Stimulated activated CD4-positive, alpha-beta T cell treated with anti-CD3 and anti-CD28 coated beads, TNF-alpha, amount 100 ng/mL, for 1 hour (primary cell): ENCODE results near the gene MBD6.
"Not testable (repeated sequence)": the region's sequence is repeated elsewhere in the genome, so short reads cannot be mapped to it uniquely, and the experiment has no call there.

Experiments
- DNase-seq, 3 donors: peaks; one replicate each; pipeline ENCODE4 v3.0.0-alpha.2; 2020; ENCODE audit warnings: low read depth in 3 of 3, low spot score in 1 of 3

Gene MBD6

DNA sequence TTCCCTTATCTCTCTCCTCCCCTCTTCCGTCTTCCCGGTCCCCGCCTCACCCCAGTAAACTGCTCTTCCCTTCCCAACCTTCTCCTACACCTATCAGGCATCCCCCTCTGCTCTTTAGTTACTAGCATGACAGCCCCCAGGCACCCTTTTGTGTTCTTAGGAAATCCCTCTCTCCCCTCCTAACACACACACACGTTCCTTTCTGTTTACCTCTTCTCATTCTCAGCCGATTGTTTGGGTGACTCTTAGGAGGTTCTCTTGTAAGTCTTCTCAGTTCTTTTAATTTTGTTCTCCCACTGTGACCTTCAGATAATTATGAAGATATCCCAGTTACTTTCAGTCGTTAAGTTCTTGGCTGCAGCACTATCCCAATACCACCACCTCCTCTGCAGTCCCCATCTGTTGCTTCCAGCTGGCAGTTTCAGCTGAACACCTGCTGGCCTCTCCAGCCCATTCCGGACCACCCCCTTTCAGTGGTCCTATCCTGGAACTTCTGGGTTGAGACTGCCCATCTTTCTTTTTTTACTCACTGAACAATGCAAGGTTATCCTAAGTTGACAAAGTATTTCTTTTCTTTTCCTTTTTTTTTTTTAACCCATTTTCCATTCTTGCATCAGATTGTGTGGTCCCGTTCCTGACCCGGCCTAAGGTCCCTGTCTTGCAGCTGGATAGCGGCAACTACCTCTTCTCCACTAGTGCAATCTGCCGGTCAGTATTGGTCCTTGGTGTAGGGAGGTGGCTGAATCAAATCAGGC is 34.0 kb upstream of the MBD6 start:
- no peak for DNase-seq

DNA sequence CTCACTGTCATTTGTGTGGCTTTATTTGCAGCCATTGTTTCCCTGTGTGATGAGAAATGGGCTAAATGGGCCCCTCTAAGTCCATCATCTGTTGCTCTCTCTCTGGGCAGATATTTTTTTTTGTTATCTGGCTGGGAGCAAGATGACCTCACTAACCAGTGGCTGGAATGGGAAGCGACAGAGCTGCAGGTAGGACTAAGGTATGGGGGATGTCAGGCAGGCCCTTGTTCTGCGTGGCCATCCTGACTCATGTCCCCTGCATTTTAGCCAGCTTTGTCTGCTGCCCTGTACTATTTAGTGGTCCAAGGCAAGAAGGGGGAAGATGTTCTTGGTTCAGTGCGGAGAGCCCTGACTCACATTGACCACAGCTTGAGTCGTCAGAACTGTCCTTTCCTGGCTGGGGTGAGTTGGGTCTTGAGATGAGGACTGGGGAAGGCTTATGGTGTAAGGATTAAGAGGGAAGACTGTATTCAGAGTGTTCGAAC is 33.4 kb upstream of the MBD6 start:
- no peak for DNase-seq

DNA sequence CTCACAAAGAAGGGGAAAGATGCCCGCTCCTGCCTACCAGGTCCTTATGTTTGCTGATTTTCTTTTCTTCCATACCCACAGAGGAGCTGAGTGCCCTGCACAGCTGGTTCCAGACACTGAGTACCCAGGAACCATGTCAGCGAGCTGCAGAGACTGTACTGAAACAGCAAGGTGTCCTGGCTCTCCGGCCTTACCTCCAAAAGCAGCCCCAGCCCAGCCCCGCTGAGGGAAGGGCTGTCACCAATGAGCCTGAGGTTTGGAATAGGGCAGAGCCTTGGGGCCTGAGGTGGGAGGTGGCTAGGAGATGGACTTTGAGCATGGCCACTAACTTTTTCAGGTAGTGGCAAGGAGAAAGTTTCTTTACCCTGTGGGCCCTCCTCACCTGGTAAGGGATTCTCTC is 32.5 kb upstream of the MBD6 start:
- no peak for DNase-seq

GRCh38 chr12:57491393-57492280 is 31.0 kb upstream of the MBD6 start:
- DNase-seq = no peak

DNA sequence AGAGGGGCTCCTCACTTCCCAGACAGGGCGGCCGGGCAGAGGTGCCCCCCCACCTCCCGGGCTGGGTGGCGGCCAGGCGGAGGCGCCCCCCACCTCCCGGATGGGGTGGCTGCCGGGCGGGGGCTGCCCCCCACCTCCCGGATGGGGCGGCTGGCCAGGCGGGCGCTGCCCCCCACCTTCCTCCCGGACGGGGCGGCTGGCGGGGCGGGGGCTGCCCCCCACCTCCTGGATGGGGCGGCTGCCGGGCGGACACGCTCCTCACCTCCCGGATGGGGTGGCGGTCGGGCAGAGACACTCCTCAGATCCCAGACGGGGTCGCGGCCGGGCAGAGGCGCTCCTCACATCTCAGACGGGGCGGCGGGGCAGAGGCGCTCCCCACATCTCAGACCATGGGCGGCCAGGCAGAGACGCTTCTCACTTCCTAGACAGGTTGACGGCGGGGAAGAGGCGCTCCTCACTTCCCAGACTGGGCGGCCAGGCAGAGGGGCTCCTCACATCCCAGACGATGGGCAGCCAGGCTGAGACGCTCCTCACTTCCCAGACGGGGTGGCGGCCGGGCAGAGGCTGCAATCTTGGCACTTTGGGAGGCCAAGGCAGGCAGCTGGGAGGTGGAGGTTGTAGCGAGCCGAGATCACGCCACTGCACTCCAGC is 27.4 kb upstream of the MBD6 start:
- not testable (repeated sequence) for DNase-seq

- no peak for DNase-seq
These were observed 25.8 kb upstream of the MBD6 start for GRCh38 chr12:57496822-57497221.

- no peak for DNase-seq
These were observed 25.1 kb upstream of the MBD6 start for GRCh38 chr12:57497223-57498131.

DNA sequence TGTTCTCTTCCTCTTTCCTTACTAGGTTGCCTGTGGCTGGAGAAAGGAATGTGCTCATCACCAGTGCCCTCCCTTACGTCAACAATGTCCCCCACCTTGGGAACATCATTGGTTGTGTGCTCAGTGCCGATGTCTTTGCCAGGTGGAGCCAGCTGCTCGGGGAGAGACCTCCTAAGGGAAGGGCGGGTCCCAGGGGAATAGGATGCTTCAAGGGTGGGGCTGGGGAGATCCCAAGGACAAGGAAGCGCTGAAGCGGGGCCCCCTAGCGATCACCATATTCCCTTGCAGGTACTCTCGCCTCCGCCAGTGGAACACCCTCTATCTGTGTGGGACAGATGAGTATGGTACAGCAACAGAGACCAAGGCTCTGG is 24.5 kb upstream of the MBD6 start:
- no peak for DNase-seq

- no peak for DNase-seq
These were observed 24.1 kb upstream of the MBD6 start for GRCh38 chr12:57498571-57498970.

GRCh38 chr12:57500213-57500612 is 22.4 kb upstream of the MBD6 start:
- DNase-seq = no peak

- DNase-seq = not testable (repeated sequence)
These were observed 20.2 kb upstream of the MBD6 start for GRCh38 chr12:57502311-57502969.

DNA sequence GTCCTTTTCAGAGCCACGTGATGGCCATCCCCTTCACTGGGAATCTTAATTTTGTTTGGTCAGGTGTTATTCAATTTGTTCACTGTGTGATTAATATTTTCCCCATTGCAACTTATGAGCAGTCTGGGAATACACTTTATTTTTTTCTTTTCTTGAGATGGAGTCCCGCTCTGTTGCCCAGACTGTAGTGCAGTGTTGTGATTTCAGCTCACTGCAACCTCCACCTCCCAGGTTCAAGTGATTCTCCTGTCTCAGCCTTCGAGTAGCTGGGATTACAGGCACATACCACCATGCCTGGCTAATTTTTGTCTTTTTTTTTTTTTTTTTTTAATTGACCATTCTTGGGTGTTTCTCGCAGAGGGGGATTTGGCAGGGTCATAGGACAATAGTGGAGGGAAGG is 16.1 kb upstream of the MBD6 start:
- not testable (repeated sequence) for DNase-seq

GRCh38 chr12:57507796-57508195 is 14.8 kb upstream of the MBD6 start:
- not testable (repeated sequence) for DNase-seq

DNA sequence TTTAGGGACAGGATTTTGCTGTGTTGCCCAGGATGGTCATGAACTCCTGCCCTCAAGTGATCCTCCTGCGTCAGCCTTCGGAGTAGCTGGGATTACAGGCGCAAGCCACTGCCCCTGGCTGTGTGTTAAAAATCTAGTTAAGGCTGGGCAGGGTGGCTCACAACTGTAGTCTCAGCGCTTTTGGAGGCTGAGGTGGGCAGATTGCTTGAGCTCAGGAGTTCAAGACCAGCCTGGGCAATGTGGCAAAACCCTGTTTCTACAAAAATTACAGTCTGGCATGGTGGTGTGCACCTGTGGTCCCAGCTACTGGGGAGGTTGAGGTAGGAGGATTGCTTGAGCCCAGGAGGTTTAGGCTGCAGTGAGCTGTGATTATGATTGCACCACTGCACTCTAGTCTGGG is 11.5 kb upstream of the MBD6 start:
- DNase-seq = no peak

- DNase-seq = no peak
These were observed 10.9 kb upstream of the MBD6 start for GRCh38 chr12:57511588-57512325.

GRCh38 chr12:57512665-57513064 is 10.0 kb upstream of the MBD6 start:
- DNase-seq = no peak

DNA sequence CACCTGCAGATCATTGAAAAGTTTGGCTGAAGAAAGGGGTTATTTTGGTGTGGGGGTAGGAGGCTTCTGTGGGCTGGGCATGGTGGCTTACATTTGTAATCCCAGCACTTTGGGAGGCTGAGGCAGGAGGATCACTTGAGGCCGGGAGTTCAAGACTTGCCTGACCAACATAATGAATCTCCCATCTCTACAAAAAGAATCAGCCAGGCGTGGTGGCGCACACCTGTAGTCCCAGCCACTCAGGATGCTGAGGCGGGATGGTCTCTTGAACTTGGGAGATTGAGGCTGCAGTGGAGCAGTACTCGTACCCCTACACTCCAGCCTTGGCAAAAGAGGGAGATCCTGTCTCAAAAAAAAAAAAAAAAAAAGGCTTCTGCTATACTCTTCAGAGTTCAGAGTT is 9.4 kb upstream of the MBD6 start:
- no peak for DNase-seq

DNA sequence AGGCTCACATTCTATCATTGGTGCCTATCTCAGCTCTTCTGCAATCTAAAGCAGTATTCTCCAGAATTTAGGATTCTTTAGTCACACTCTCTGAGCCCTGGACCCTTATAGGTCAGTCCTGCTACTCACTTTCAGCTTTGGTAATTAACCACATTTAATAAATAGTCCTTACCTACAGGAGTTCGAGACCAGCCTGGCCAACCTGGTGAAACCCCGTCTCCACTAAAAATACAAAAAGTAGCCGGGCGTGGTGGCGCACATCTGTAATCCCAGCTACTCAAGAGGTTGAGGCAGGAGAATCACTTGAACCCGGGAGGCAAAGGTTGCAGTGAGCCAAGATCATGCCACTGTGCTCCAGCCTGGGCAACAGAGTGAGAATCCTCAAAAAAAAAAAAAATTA is 8.9 kb upstream of the MBD6 start:
- DNase-seq = not testable (repeated sequence)

- not testable (repeated sequence) for DNase-seq
These were observed 8.4 kb upstream of the MBD6 start for GRCh38 chr12:57514246-57514645.
